Activated CD4-positive, alpha-beta T cell treated with anti-CD3 and anti-CD28 coated beads, Interleukin-2, Interleukin-6, amounts not matched to agents 100 ng/mL and 50 ng/mL, durations not matched to agents 16 hours and 8 hours (primary cell): ENCODE measurements around the gene LTBP4.

Source experiments
- DNase-seq: peaks from one replicate; pipeline ENCODE4 v3.0.0-alpha.2; 2020

LTBP4 gene

DNA sequence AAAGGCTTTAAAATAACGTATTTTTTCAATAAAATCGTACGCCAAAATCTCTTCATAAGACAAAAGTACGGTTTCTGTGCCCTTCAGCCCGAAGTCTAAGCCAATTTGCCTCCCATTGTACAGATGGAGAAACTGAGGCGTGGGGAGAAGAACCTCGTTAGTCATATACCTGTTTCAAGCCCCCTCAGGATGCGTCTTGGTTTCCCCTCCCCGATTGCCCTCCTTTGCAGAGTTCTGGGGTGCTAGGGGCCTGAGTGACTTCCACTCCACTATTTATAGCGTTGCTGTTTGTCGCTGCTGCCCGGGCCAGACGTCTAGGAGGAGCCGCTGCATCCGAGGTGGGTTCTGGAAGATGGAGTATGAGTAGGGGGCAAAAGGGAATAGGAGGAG, 2.3 kb upstream of the LTBP4 start:
- DNase-seq, result no peak

DNA sequence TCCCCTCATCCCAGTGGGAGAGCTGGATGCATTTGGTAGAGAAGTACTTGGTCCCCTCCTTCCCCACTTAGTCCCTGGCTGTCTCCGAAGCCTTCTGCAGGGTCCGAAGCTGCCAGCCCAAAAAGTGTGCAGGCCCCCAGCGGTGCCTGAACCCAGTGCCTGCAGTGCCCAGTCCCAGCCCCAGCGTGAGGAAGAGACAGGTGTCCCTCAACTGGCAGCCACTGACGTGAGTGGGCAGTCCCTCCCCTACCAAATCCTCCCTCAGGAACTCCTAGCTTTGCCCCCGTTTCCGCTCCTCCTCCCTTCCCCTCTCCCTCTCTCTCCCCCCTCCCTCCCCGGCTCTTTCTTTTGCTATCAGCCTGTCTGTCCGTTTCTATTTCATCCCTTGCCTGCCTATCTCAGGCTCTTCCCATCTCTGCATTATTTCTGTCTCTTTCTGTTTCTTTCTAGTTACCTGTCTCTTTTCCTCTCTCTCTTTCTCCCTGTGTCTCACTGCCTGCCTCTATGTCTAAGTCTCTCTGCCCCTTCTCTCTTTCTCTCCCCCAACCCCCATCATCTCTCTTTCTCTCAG, 1.8 kb upstream of the LTBP4 start:
- no peak for DNase-seq

DNA sequence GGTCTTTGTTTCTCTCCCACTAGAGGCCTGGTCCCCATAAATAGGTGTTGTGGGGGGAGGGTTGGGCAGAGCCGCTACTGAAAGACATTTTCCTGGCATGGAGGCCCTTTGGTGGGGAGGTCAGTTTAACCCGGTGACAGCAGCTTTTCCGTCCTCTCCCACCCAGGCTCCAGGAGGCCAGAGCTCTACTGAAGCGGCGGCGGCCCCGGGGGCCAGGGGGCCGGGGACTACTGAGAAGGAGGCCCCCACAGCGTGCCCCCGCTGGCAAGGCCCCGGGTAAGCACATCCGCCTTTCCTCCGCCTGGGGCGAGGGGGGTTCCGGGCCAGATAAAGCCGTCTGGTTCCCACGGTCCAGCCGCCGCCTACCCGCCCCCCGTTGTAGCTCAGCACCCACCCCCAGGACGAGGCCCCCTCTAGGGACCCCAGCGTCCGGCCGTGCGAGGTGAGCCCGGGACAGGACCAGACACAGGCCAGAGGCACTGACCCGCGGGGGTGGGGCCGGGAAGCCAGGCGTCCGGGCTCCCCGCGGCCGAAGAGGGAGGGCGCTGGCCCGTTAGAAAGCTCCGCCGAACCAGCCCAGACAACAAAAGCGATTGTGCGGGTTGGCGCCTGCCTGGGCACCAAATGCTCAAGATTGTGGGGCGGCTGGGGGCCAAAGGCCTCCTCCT, 1.1 kb upstream of the LTBP4 start:
- no peak for DNase-seq

DNA sequence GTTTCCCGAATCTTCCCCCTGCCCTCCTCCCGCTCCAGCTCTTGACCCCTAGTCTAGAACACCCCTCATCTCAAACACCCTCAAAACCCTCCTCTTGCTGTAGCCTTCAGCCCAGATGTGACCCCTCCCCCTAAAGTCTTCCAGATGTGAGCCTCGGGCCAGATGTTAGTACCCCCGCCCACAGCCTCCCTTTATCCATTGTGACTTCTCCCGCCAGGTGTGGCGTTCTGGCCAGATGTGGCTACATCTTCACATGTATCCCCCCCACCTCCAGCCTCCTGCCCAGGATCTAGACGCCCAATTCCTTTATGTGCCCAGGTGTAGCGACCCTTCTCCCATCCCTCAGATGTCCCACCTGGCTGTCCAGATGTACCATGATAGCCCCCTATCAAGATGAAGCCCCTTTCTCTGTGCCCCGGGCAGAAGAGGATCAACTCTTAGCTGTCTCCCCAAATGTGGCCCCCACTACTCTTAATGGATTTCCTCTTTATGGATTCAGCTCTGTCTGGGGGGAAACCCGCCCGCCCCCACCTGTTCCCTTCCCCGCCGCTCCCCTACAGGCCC, 517 bp upstream of the LTBP4 start:
- no peak for DNase-seq

DNA sequence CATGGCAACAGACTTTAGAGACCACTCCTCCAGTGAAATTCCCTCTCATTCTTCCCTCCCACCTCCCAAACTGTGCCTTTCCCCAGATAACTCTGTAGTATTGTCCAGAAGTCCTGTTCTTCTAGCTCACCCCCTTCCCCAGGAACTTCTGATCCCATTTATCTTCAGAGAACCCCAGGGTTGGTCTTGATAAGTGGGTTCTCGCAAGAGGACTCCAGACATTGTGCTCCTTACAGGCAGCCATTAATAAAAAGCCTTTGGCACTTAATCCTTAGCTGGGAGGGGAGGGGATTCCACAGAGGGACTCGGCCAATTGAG, 1.9 kb downstream of the LTBP4 start:
- no peak for DNase-seq

DNA sequence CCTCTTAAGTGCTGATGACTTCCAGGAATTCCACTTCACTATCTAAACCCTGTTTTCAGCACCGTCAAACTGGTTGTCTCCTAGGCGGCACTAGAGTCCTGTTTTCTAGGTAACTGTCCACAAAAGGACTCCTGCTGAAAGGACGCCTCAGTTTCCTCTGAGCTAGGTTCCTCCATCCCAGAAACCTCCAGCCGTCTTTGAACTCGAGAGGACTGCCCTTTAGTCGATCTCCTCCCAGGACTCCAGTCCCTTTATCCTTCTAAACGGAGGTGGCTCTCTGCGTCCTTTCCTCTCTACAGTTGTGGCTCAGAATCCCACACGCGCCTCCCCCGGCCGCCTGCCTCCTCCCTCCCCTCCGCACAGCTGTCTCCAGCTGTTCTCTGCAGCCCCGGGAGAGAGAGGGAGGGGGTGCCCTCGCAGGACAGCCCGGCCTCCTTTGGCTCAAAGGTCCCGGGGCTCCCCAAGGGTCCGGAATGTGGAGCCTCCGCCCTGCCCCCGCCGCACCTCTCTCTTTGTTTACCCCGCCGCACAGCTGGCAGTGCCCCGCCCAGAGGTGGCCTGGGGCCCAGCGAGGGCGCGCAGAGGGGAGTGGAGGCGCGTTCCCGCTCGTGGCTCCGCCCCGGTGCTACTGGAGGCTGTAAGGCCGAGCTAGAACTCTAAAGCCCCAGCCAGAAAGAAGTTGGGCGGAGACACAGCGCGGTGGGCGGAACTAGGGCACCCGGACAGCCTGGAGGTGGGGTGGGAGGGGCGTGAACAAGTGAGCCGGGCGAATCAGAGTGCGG, 2.4 kb downstream of the LTBP4 start:
- peak; percentile 98 for DNase-seq

DNA sequence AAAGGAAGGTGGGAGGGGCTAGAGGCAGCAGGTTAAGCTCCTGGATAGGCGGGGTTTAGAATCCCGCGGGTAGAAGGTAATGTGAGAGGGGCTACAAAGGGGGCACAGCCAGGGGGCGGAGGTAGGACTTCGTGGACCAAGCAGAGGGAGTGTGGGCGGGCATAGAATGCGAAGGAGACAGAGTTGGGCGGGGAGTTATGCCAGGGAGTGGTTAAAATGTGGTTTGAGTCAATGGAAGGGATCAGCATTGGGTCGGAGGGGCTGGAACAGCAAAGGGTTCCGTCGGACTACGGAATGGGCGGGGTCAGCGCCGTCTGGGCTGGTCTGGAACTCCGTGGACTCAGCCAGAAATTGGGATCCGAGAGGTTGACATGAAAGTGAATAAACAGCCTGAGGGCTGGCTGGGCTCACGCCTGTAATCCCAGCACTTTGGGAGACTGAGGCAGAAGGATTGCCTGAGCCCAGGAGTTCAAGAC, 3.0 kb downstream of the LTBP4 start:
- DNase-seq, result no peak

DNA sequence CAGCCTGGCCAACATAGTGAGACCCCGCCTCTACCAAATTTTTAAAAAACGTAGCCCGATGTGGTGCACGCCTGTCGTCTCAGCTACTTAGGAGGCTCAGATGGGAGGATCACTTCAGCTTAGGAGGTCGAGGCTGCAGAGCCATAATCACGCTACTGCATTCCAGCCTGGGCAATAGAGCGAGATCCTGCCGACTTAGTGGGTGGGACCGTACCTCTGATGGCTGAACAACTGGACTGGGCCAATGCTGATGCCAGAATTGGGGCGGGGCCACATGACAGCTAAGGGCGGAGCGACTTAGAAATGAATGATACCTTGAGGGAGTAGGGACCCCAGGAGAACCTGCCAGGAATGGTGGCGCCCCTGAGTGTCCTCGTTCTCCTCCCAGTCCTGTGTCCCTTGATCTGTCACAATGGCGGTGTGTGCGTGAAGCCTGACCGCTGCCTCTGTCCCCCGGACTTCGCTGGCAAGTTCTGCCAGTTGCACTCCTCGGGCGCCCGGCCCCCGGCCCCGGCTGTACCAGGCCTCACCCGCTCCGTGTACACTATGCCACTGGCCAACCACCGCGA, 3.6 kb downstream of the LTBP4 start:
- DNase-seq, result no peak

DNA sequence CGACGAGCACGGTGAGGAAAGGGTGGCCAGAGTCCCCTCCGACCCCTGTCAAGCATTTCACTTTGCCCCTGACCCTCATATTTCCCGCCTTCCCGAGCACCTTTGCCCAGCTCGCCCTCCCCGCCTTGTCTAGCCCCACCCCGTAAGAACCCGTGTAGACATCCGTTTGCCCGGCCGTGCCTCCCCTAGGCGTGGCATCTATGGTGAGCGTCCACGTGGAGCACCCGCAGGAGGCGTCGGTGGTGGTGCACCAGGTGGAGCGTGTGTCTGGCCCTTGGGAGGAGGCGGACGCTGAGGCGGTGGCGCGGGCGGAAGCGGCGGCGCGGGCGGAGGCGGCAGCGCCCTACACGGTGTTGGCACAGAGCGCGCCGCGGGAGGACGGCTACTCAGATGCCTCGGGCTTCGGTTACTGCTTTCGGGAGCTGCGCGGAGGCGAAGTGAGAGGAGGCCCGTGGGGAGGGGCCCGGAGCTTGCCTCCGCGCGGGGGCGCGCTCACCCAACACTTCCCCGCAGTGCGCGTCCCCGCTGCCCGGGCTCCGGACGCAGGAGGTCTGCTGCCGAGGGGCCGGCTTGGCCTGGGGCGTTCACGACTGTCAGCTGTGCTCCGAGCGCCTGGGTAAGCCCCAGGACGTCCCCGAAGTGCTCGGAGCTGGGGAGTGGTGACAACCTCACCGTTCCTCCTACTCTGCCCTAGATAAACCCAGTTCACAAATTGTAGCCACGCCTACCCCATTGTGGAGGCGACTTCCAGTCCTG, 4.2 kb downstream of the LTBP4 start:
- peak; percentile 91 for DNase-seq

DNA sequence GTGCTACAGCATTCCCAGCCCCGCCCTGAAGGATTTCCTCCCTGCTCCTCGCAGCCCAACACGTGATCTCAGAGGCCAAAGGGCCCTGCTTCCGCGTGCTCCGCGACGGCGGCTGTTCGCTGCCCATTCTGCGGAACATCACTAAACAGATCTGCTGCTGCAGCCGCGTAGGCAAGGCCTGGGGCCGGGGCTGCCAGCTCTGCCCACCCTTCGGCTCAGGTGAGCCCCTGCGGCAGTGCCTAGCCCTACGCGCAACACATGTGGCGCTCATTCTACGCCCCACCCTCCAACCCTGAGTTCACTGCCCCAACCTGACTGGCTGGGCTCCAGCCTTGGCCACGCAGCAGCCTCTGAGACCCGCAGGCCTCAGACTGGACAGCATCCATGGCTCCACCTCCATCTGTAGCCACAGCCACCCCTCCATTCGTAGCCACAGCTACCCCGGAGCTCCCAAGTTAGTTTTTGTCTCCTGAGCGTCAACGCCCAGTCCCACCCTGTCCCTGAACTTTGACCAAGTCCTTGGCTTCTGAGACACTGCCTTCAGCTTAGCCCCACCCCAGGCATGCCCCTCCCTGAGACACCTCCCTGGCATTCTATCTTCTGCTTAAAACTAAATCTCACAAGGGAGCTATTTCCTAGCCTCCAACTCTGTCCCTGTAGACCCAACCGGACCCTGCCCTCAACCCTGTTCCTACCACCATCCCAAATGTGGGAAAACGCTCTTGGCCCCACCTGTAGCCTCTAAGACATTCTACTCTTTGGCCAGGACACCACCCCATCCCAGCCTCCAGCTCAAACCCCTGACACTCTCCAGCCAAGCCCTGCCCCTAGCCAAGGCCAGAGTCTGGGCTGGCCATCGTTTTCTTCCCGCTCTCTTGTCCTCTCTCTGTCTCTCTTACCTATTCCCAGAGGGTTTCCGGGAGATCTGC, 6.4 kb downstream of the LTBP4 start:
- DNase-seq, result no peak

DNA sequence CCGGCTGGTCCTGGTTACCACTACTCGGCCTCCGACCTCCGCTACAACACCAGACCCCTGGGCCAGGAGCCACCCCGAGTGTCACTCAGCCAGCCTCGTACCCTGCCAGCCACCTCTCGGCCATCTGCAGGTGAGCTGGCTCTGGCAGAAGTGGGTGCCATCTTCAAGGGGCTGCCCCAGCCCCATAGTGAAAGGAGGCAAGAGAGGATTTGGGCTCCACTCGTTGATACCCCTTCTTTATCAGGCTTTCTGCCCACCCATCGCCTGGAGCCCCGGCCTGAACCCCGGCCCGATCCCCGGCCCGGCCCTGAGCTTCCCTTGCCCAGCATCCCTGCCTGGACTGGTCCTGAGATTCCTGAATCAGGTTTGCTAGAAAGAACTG, 7.1 kb downstream of the LTBP4 start:
- no peak for DNase-seq

DNA sequence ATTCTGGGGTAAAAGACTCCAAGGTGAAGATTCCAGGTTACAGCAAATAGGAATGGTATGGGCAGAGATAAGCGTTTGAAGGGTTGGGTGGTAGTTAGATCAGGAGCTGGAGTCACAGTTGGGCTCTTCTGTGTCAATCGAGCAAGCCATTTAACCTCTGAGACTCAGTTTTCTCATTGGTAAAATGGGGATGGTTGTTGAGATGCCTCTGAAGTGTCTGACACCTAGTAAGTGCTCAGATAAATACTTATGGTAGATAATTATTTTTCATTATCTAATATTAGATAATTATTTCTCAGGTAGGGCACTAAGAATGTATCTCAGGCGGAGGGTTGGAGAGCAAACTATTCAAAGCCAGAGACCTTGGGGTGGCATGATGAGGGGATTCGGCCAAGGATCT, 7.8 kb downstream of the LTBP4 start:
- DNase-seq, result no peak

DNA sequence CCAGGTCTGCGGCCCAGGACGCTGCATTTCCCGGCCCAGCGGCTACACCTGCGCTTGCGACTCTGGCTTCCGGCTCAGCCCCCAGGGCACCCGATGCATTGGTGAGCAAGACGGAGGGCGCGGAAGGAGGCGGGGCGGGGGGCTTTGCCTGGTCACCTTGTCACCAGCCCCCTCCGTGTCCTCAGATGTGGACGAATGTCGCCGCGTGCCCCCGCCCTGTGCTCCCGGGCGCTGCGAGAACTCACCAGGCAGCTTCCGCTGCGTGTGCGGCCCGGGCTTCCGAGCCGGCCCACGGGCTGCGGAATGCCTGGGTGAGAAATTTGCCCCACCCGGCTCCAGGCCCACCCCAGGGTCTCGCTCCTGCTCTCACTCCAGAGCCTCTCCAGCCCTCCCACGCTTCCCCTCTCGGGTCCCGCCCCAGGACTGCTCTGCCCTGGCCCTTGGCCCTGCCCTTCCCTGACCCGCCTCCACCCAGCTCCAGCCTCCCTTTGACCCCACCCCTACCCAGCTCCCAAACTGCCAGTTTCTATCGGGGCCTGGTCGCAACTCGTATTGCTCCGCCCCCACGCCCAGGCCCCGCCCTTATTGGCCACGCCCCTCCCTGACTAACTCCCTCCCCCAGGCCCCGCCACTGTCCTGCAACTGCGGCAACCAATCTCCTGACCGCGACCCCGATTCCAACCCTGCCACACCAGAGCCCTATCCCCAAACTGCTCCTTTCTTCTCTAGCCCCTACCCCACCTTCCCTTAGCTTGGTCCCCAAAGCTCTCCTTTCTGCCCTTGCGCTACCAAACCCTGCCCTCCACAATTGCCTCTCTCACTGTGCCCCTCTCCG, 8.6 kb downstream of the LTBP4 start:
- DNase-seq, result peak; percentile 97

DNA sequence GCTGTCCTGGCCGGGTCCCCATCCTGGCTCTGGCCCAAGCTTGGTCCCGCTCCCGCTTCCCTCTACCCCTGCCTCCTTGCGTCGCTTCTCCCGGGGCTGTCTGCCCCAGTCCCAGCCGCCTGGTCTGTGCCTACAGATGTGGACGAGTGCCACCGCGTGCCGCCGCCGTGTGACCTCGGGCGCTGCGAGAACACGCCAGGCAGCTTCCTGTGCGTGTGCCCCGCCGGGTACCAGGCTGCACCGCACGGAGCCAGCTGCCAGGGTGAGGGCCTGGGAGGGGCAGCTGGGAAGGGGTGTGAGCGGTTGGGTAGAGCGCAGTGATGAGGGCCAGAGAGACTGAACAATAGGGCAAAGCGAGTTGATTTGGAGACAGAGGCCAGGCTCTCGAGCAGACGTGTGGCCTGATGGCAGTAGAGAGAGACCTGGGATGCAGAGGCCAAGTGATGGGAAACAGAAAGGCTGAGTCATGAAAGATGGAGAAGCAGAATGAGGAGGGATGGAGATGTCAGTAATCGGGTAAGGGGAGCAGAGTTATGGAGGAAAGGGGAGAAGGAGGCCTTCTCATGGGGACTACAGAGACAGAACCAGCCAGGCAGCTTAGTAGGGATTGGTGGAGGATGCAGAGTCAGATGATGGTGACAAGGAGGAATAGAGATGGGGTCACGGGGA, 9.4 kb downstream of the LTBP4 start:
- peak; percentile 79 for DNase-seq

DNA sequence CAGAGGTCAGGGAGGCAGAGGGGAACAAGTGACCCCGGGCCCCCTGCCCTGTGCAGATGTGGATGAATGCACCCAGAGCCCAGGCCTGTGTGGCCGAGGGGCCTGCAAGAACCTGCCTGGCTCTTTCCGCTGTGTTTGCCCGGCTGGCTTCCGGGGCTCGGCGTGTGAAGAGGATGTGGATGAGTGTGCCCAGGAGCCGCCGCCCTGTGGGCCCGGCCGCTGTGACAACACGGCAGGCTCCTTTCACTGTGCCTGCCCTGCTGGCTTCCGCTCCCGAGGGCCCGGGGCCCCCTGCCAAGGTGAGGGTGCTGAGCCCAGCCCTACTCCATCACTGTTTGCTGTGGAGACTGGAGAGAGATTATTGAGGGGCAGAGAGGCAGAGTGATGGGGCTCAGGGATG, 9.9 kb downstream of the LTBP4 start:
- DNase-seq, result peak; percentile 48

DNA sequence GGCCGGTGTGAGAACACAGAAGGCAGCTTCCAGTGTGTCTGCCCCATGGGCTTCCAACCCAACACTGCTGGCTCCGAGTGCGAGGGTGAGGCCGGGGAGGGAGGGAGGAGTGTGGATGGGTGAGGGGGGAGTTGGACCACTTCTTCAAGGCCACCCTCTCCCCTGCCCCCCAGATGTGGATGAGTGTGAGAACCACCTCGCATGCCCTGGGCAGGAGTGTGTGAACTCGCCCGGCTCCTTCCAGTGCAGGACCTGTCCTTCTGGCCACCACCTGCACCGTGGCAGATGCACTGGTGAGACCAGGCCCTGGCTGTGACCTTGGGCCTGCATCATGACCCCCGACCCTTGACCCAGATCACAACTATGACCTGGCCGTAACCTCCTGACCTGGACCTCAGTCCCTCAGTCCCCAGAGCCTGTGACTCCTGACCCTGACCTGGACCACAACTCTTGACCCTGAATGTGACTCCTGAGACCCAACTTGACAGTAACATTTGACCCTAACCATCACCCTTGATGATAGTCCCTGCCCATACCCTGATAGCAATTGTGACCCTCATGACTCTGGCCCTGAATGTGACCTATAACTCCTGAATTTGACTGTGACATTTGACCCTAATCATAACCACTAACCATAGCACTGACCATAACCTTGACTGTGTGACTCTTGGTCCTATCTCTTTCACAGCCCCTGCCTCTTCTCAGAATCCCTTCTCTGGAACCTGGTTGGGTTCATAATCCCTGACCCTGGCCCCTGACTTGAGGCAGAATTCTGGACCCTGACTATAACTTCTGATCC, 10.9 kb downstream of the LTBP4 start:
- no peak for DNase-seq

DNA sequence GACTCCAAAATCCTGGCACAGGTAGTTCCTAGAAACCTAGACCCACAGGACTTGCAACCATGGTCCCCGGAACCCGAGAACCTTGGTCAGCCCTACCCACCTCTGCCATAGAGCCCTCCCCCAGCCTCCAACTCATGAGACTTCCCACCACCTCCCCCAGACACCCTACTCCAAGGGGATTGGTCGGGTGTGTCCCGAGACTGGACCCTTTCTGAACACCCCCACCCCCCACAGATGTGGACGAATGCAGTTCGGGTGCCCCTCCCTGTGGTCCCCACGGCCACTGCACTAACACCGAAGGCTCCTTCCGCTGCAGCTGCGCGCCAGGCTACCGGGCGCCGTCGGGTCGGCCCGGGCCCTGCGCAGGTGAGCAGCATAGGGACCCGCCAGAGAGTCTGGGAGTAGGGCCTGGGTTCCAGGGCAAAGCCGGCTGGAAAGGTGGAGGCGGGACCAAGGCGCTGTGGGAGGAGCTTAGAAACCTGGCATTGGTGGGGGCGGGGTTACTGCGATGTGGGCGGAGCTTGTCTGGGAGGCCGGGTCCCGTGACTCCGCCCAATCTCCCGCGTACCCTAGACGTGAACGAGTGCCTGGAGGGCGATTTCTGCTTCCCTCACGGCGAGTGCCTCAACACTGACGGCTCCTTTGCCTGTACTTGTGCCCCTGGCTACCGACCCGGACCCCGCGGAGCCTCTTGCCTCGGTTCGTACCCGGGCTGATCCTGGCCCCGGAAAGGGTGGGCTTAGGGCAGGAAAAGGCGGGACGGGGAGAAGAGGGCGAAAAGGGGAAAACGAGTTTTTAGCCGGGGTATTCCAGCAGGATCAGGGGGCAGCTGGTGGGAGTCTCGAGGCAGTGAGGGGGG, 11.9 kb downstream of the LTBP4 start:
- DNase-seq, result peak; percentile 85
